HEK293T (cell line): Measurements from ENCODE around the gene SMIM13.
A peak's percentile ranks its signal among the peaks of the same experiment; 100 is the strongest.

Experiments
- CTCF ChIA-PET: fragments of 350-600 bp; formaldehyde crosslinking; extraction: SDS; loops from one replicate; lab custom pipeline; 2021; ENCODE audit warnings: antibody characterized with exemption, inconsistent platforms; lab: Yijun Ruan, JAX
- POLR2A ChIA-PET: fragments of 350-600 bp; formaldehyde crosslinking; extraction: SDS; loops from one replicate; lab custom pipeline; 2020; ENCODE audit warnings: antibody characterized with exemption, inconsistent platforms; lab: Yijun Ruan, JAX
- DNase-seq: peaks from one replicate; pipeline ENCODE4 v3.0.0; 2012; ENCODE audit warnings: mixed read lengths; ENCODE audit errors: extremely low spot score
- ARNT ChIP-seq: fragments of 450-650 bp; IDR thresholded peaks from 2 replicates; pipeline ENCODE4 v1.6.1; 2017; ENCODE audit warnings: mild to moderate bottlenecking
- BHLHE40 ChIP-seq: fragments of 450-650 bp; IDR thresholded peaks from 2 replicates; pipeline ENCODE4 v1.6.1; 2016; ENCODE audit warnings: mild to moderate bottlenecking, moderate library complexity, borderline replicate concordance
- CTBP1 ChIP-seq: fragments of 450-650 bp; IDR thresholded peaks from 2 replicates; pipeline ENCODE4 v1.6.1; 2016; ENCODE audit warnings: borderline replicate concordance
- ELF4 ChIP-seq: fragments of 450-650 bp; IDR thresholded peaks from 2 replicates; pipeline ENCODE4 v1.6.1; 2017; ENCODE audit warnings: antibody characterized with exemption
- FOXA1 ChIP-seq: fragments of 450-650 bp; IDR thresholded peaks from 2 replicates; pipeline ENCODE4 v1.6.1; 2016; ENCODE audit warnings: mild to moderate bottlenecking
- FOXK2 ChIP-seq: fragments of 450-650 bp; IDR thresholded peaks from 2 replicates; pipeline ENCODE4 v1.6.1; 2016; ENCODE audit warnings: mild to moderate bottlenecking
- FOXM1 ChIP-seq: fragments of 450-650 bp; IDR thresholded peaks from 2 replicates; pipeline ENCODE4 v1.6.1; 2017; ENCODE audit warnings: mild to moderate bottlenecking, borderline replicate concordance
- HDGF ChIP-seq: fragments of 450-650 bp; IDR thresholded peaks from 2 replicates; pipeline ENCODE4 v1.6.1; 2017; ENCODE audit warnings: antibody characterized with exemption, borderline replicate concordance
- L3MBTL2 ChIP-seq: fragments of 450-650 bp; conservative IDR thresholded peaks from 2 replicates; pipeline ENCODE4 v1.6.1; 2016; ENCODE audit warnings: mild to moderate bottlenecking
- LEF1 ChIP-seq: fragments of 450-650 bp; IDR thresholded peaks from 2 replicates; pipeline ENCODE4 v1.6.1; 2017; ENCODE audit warnings: mild to moderate bottlenecking, borderline replicate concordance
- NFRKB ChIP-seq: fragments of 450-650 bp; IDR thresholded peaks from 2 replicates; pipeline ENCODE4 v1.6.1; 2016; ENCODE audit warnings: mild to moderate bottlenecking, moderate library complexity
- PKNOX1 ChIP-seq: fragments of 450-650 bp; IDR thresholded peaks from 2 replicates; pipeline ENCODE4 v1.6.1; 2016
- SP1 ChIP-seq: fragments of 450-650 bp; IDR thresholded peaks from 2 replicates; pipeline ENCODE4 v1.6.1; 2017
- SUZ12 ChIP-seq: fragments of 450-650 bp; IDR thresholded peaks from 2 replicates; pipeline ENCODE4 v1.6.1; 2016; ENCODE audit warnings: mild to moderate bottlenecking
- TARDBP ChIP-seq: fragments of 450-650 bp; IDR thresholded peaks from 2 replicates; pipeline ENCODE4 v1.6.1; 2016
- ZNF384 ChIP-seq: fragments of 450-650 bp; IDR thresholded peaks from 2 replicates; pipeline ENCODE4 v1.6.1; 2016

Gene SMIM13

GRCh38 chr6:11093626-11094410 is at the start of gene SMIM13:
Gene SMIM13, plus strand, starts transcription at chr6:11093834. Its CDS starts 480 bp downstream, at chr6:11094314.
- peak; percentile 96 for DNase-seq
- ChIA-PET POLR2A (interaction anchor here (0.7 to 1.6 kb wide), 14 partner anchors 10 to 445 kb away, joined by 3 to 10 read pairs (median 4); no protein-coding TSS in a partner anchor), CTCF (interaction anchor here (0.6 to 1.2 kb wide), 3 partner anchors 12 to 686 kb away, joined by 4 to 6 read pairs (median 4); partner anchors contain the start of gene SYCP2L)
- TF ChIP-seq HDGF (peak; percentile 32; the same call in 1 of the 2 replicates), SUZ12 (peak; percentile 76), FOXM1 (peak; percentile 82), ELF4 (peak; percentile 52; the same call in 1 of the 2 replicates), NFRKB (no peak), SP1 (no peak), L3MBTL2 (peak; percentile 69), ARNT (peak; percentile 76), CTBP1 (peak; percentile 54; the same call in 1 of the 2 replicates)

GRCh38 chr6:11043961-11044711 is 49.5 kb upstream of the SMIM13 start, which contains the start of gene ELOVL2:
Gene ELOVL2, minus strand, starts transcription at chr6:11044305. Its CDS starts 75 bp downstream, at chr6:11044230.
- CTCF ChIA-PET: no interaction called here
- peak; percentile 82 for DNase-seq
- POLR2A ChIA-PET: no interaction called here
- TF ChIP-seq TARDBP (no peak), HDGF (no peak), ZNF384 (no peak), FOXA1 (no peak), SP1 (no peak), L3MBTL2 (no peak), FOXM1 (peak; percentile 90), ARNT (peak; percentile 72), LEF1 (0 out of 2 replicates have a peak, but pooled peaks have one; percentile 23), ELF4 (no peak), BHLHE40 (no peak), NFRKB (no peak), CTBP1 (no peak), SUZ12 (no peak), FOXK2 (no peak), PKNOX1 (no peak)

- no peak for DNase-seq
- ChIA-PET POLR2A (no interaction called here), CTCF (no interaction called here)
- TF ChIP-seq ZNF384: no peak
- no peak for TF ChIP-seq TARDBP
- TF ChIP-seq HDGF: no peak
- TF ChIP-seq FOXM1: no peak
- no peak for TF ChIP-seq CTBP1
- TF ChIP-seq SP1: no peak
- no peak for TF ChIP-seq PKNOX1
- TF ChIP-seq LEF1: no peak
- no peak for TF ChIP-seq NFRKB
- no peak for TF ChIP-seq ELF4
- TF ChIP-seq FOXA1: no peak
- TF ChIP-seq FOXK2: no peak
These were observed 48.9 kb upstream of the SMIM13 start for GRCh38 chr6:11044712-11045167.

DNA sequence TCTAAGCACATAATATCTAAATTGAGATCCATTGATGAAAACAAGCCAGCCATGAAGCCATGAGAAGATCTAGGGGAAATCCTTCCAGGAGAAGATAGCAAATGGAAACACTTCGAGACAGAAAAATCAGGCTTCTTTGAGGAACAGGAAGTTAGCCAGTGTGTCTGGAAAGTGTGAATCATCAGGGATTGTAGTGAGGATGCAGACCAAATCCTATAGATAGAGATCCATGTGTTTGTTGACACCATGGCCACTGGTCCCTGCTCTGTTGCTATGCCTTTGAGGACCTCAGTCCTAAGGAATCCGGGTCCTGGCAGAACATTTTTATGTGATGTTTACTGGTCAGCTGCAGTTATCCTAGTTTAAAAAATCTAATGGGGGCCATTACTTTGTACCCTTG is 42.9 kb upstream of the SMIM13 start:
- TF ChIP-seq HDGF (no peak), ARNT (no peak), SUZ12 (no peak), ZNF384 (no peak), ELF4 (no peak), FOXA1 (no peak), NFRKB (no peak), SP1 (no peak)
- no peak for DNase-seq
- ChIA-PET POLR2A (no interaction called here), CTCF (no interaction called here)

- CTCF ChIA-PET: interaction anchor here (0.7 kb wide), 1 partner anchor 14 kb away, joined by 3 read pairs; no protein-coding TSS in a partner anchor
- no peak for DNase-seq
- POLR2A ChIA-PET: interaction anchor here (0.6 kb wide), 1 partner anchor 42 kb away, joined by 3 read pairs; no protein-coding TSS in a partner anchor
- TF ChIP-seq ZNF384 (no peak), HDGF (no peak), FOXM1 (no peak), LEF1 (no peak), SP1 (no peak), FOXA1 (no peak), ARNT (no peak), NFRKB (no peak), FOXK2 (no peak), BHLHE40 (no peak), CTBP1 (no peak), ELF4 (no peak), L3MBTL2 (no peak), PKNOX1 (no peak), SUZ12 (no peak), TARDBP (no peak)
These were observed 40.3 kb upstream of the SMIM13 start for GRCh38 chr6:11053307-11053706.
